Keratinocyte (primary cell): ENCODE data around the gene ABLIM2. TPM values are rescaled to one million over a fixed set of nuclear protein-coding genes. Genes with fewer than 3 reads are reported as not detected.

ENCODE experiments used
- DNase-seq: peaks from one replicate; pipeline ENCODE4 v3.0.0-alpha.2; 2011; ENCODE audit warnings: low read depth, missing footprints, low spot score
- FAIRE-seq: peaks from 2 replicates; lab custom pipeline; 2011; peaks lifted over from hg19 to GRCh38; lab: Jason Lieb, UNC
- H2AFZ ChIP-seq: 2 replicates; pipeline ENCODE4 v1.6.0; 2012; ENCODE audit warnings: low read length, control low read depth, inconsistent platforms; ENCODE audit not compliant: control insufficient read depth
- H3K27ac ChIP-seq: 2 replicates; pipeline ENCODE4 v1.5.1; 2011; ENCODE audit warnings: low read length; ENCODE audit not compliant: control insufficient read depth, insufficient read depth
- H3K27me3 ChIP-seq: 3 replicates; pipeline ENCODE4 v1.6.0; 2011; ENCODE audit warnings: low read length; ENCODE audit not compliant: control insufficient read depth, insufficient read depth; ENCODE audit errors: extremely low read depth
- H3K36me3 ChIP-seq, 2 experiments: 2 replicates in 1 of 2; 3 replicates in 1 of 2; pipeline ENCODE4 v1.5.1; 2011; ENCODE audit warnings: low read length in 2 of 2, mild to moderate bottlenecking in 1 of 2; ENCODE audit not compliant: control insufficient read depth in 2 of 2, insufficient read depth in 2 of 2; ENCODE audit errors: extremely low read depth in 1 of 2
- H3K4me1 ChIP-seq: 3 replicates; pipeline ENCODE4 v1.5.1; 2011; ENCODE audit warnings: low read length; ENCODE audit not compliant: control insufficient read depth, insufficient read depth; ENCODE audit errors: extremely low read depth
- H3K4me2 ChIP-seq: 3 replicates; pipeline ENCODE4 v1.6.0; 2011; ENCODE audit warnings: low read depth, low read length; ENCODE audit not compliant: control insufficient read depth, insufficient read depth; ENCODE audit errors: extremely low read depth
- H3K4me3 ChIP-seq, 3 experiments: fragments of 200-600 bp in 1 of 3; sonication (generic) in 1 of 3; 2 replicates in 2 of 3; 3 replicates in 1 of 3; pipeline ENCODE4 v1.5.1; 2011 to 2016; ENCODE audit warnings: low read length in 3 of 3, mild to moderate bottlenecking in 3 of 3, control low read depth in 2 of 3, inconsistent platforms in 1 of 3, low read depth in 1 of 3, mixed read lengths in 1 of 3, mixed run types in 1 of 3, moderate library complexity in 1 of 3; ENCODE audit not compliant: control insufficient read depth in 2 of 3, insufficient read depth in 2 of 3; ENCODE audit errors: extremely low read depth in 1 of 3
- H3K79me2 ChIP-seq: 2 replicates; pipeline ENCODE4 v1.6.0; 2012; ENCODE audit warnings: low read length; ENCODE audit not compliant: control insufficient read depth, insufficient read depth
- H3K9ac ChIP-seq: 3 replicates; pipeline ENCODE4 v1.6.0; 2011; ENCODE audit warnings: low read length; ENCODE audit not compliant: control insufficient read depth, insufficient read depth; ENCODE audit errors: extremely low read depth
- H3K9me1 ChIP-seq: 3 replicates; pipeline ENCODE4 v1.6.0; 2011; ENCODE audit warnings: low read length; ENCODE audit not compliant: control insufficient read depth, insufficient read depth; ENCODE audit errors: extremely low read depth
- H3K9me3 ChIP-seq: 2 replicates; pipeline ENCODE4 v1.5.1; 2012; ENCODE audit warnings: low read depth, low read length; ENCODE audit not compliant: control insufficient read depth
- H4K20me1 ChIP-seq: 3 replicates; pipeline ENCODE4 v1.6.0; 2011; ENCODE audit warnings: low read length; ENCODE audit not compliant: control insufficient read depth, insufficient read depth; ENCODE audit errors: extremely low read depth
- CTCF ChIP-seq, 3 experiments: IDR thresholded peaks in 1 of 3; conservative IDR thresholded peaks in 1 of 3; optimal IDR thresholded peaks in 1 of 3; 2 replicates in 2 of 3; 3 replicates in 1 of 3; pipeline versions ENCODE3 to v1.5.1; 2011; ENCODE audit warnings: low read length in 3 of 3, mild to moderate bottlenecking in 3 of 3, moderate library complexity in 2 of 3, control low read depth in 1 of 3, inconsistent platforms in 1 of 3; ENCODE audit not compliant: insufficient read depth in 2 of 3; ENCODE audit errors: extremely low read depth in 1 of 3
- EZH2 ChIP-seq: IDR thresholded peaks from one replicate; pipeline ENCODE4 v1.6.1; 2012; ENCODE audit warnings: inconsistent platforms, mild to moderate bottlenecking, low read length, moderate library complexity
- dilution Hi-C: fragments of 300-500 bp; cut with MboI; formaldehyde crosslinking; loops from one replicate; pipeline ENCODE4 v1.7.0; 2020; ENCODE audit warnings: low sequenced_read_pairs; ENCODE audit not compliant: extremely low pct_ligation_motif_present
- polyA plus RNA-seq, 5 experiments: library from polyadenylated mRNA; depleted of rRNA in 3 of 5; stranded (reverse) in 3 of 5; stranded (forward) in 1 of 5; unstranded in 1 of 5; fragments of >200 nt; gene quantifications; 1 replicate in 1 of 5; 2 replicates in 3 of 5; 3 replicates in 1 of 5; pipeline versions ENCODE4 v1.2.1 to v1.2.3, GENCODE V29; 2011 to 2012; ENCODE audit warnings: missing spikeins in 2 of 5, low read depth in 1 of 5, low replicate concordance in 1 of 5

Gene ABLIM2
- polyA plus RNA-seq, 1 donor (not counting 4 experiments of a cell fraction or from before 2014, with no cell fraction given): 0.94 TPM

GRCh38 chr4:8132400-8132799 is 26.2 kb downstream of the ABLIM2 start:
- dilution Hi-C loops: no loop called here
- no peak overlapping the region for H2AFZ ChIP-seq
- H3K9ac ChIP-seq: no peak overlapping the region
- no peak overlapping the region for H3K4me3 ChIP-seq
- H3K9me1 ChIP-seq: no peaks in the 10 kb centered on the region
- TF ChIP-seq EZH2: no peak
- no peak for TF ChIP-seq CTCF (optimal IDR thresholded peaks at IDR 0.05 in 1 of 3, IDR thresholded peaks at IDR 0.05 in 1 of 3, conservative IDR thresholded peaks at IDR 0.05 in 1 of 3; ENCODE audit: extremely low read depth in 1 of 3, insufficient read depth in 2 of 3, low read length in 3 of 3)
- H3K27ac ChIP-seq: no peak overlapping the region
- H3K4me1 ChIP-seq: no peaks in the 10 kb centered on the region
- no peaks in the 10 kb centered on the region for H3K36me3 ChIP-seq
- H3K27me3 ChIP-seq: peaks cover 8% of the 10 kb centered on the region
- H4K20me1 ChIP-seq: no peaks in the 10 kb centered on the region
- H3K79me2 ChIP-seq: no peaks in the 10 kb centered on the region
- DNase-seq: no peak
- H3K4me2 ChIP-seq: no peak overlapping the region
- FAIRE-seq: no peak
- no peaks in the 10 kb centered on the region for H3K9me3 ChIP-seq

GRCh38 chr4:8131826-8132225 is 26.8 kb downstream of the ABLIM2 start:
- TF ChIP-seq EZH2 (no peak), CTCF (optimal IDR thresholded peaks at IDR 0.05 in 1 of 3, IDR thresholded peaks at IDR 0.05 in 1 of 3, conservative IDR thresholded peaks at IDR 0.05 in 1 of 3; ENCODE audit: extremely low read depth in 1 of 3, insufficient read depth in 2 of 3, low read length in 3 of 3) (no peak)
- no peak for FAIRE-seq

More at GRCh38 chr4:8131826-8132225, 26.8 kb downstream of the ABLIM2 start:
- H4K20me1 ChIP-seq: no peaks in the 10 kb centered on the region
- no peaks in the 10 kb centered on the region for H3K9me3 ChIP-seq
- no peak overlapping the region for H3K27ac ChIP-seq
- no peak for DNase-seq
- H3K4me1 ChIP-seq: no peaks in the 10 kb centered on the region
- no peak overlapping the region for H2AFZ ChIP-seq
- no peak overlapping the region for H3K9ac ChIP-seq
- H3K36me3 ChIP-seq: no peaks in the 10 kb centered on the region
- H3K4me3 ChIP-seq: no peak overlapping the region
- no peaks in the 10 kb centered on the region for H3K79me2 ChIP-seq
- H3K27me3 ChIP-seq: peaks cover 8% of the 10 kb centered on the region
- no peak overlapping the region for H3K4me2 ChIP-seq
- no peaks in the 10 kb centered on the region for H3K9me1 ChIP-seq
- dilution Hi-C loops: no loop called here
